HEK293 (cell line): Measurements from ENCODE around the gene RAB40C.
A peak's percentile ranks its signal among the peaks of the same experiment; 100 is the strongest.

Source experiments
- ATF2 ChIP-seq: fragments of 450-650 bp; formaldehyde crosslinking; IDR thresholded peaks from 2 replicates; pipeline ENCODE4 v1.5.1; 2016; ENCODE audit warnings: missing biosample characterization, missing genetic modification characterization, low read depth
- GFI1B ChIP-seq: fragments of 450-650 bp; formaldehyde crosslinking; IDR thresholded peaks from 2 replicates; pipeline ENCODE4 v1.5.1; 2016; ENCODE audit warnings: missing biosample characterization, missing genetic modification characterization
- KLF1 ChIP-seq: fragments of 450-650 bp; formaldehyde crosslinking; IDR thresholded peaks from 2 replicates; pipeline ENCODE4 v1.5.1; 2016; ENCODE audit warnings: missing biosample characterization, missing genetic modification characterization
- KLF16 ChIP-seq: fragments of 450-650 bp; formaldehyde crosslinking; IDR thresholded peaks from 2 replicates; pipeline ENCODE4 v1.5.1; 2017; ENCODE audit warnings: missing biosample characterization, missing genetic modification characterization
- KLF17 ChIP-seq: fragments of 450-650 bp; formaldehyde crosslinking; IDR thresholded peaks from 2 replicates; pipeline ENCODE4 v1.5.1; 2016; ENCODE audit warnings: missing biosample characterization, missing genetic modification characterization
- KLF7 ChIP-seq: fragments of 450-650 bp; formaldehyde crosslinking; IDR thresholded peaks from 2 replicates; pipeline ENCODE4 v1.5.1; 2016; ENCODE audit warnings: missing biosample characterization, missing genetic modification characterization, borderline replicate concordance
- ZBTB20 ChIP-seq: fragments of 450-650 bp; formaldehyde crosslinking; IDR thresholded peaks from 2 replicates; pipeline ENCODE4 v1.5.1; 2016; ENCODE audit warnings: missing biosample characterization, missing genetic modification characterization
- ZBTB6 ChIP-seq: fragments of 450-650 bp; formaldehyde crosslinking; IDR thresholded peaks from 2 replicates; pipeline ENCODE4 v1.5.1; 2017; ENCODE audit warnings: missing biosample characterization, missing genetic modification characterization
- ZFP37 ChIP-seq: fragments of 450-650 bp; formaldehyde crosslinking; IDR thresholded peaks from 2 replicates; pipeline ENCODE4 v1.5.1; 2016; ENCODE audit warnings: missing biosample characterization, missing genetic modification characterization
- ZFP69B ChIP-seq: fragments of 450-650 bp; formaldehyde crosslinking; IDR thresholded peaks from 2 replicates; pipeline ENCODE4 v1.5.1; 2016; ENCODE audit warnings: missing biosample characterization, missing genetic modification characterization
- ZNF121 ChIP-seq: fragments of 450-650 bp; formaldehyde crosslinking; IDR thresholded peaks from 2 replicates; pipeline ENCODE4 v1.5.1; 2016; ENCODE audit warnings: missing biosample characterization, missing genetic modification characterization
- ZNF155 ChIP-seq: fragments of 450-650 bp; formaldehyde crosslinking; IDR thresholded peaks from 2 replicates; pipeline ENCODE4 v1.5.1; 2016; ENCODE audit warnings: missing biosample characterization, missing genetic modification characterization
- ZNF184 ChIP-seq: fragments of 450-650 bp; IDR thresholded peaks from 2 replicates; pipeline ENCODE4 v1.5.1; 2018; ENCODE audit warnings: missing biosample characterization, mild to moderate bottlenecking, missing genetic modification characterization
- ZNF19 ChIP-seq: fragments of 450-650 bp; formaldehyde crosslinking; IDR thresholded peaks from 2 replicates; pipeline ENCODE4; 2016; ENCODE audit warnings: missing biosample characterization, missing genetic modification characterization, low read depth
- ZNF221 ChIP-seq: fragments of 450-650 bp; formaldehyde crosslinking; IDR thresholded peaks from 2 replicates; pipeline ENCODE4 v1.5.1; 2017; ENCODE audit warnings: missing biosample characterization, missing genetic modification characterization, borderline replicate concordance
- ZNF23 ChIP-seq: fragments of 450-650 bp; formaldehyde crosslinking; IDR thresholded peaks from 2 replicates; pipeline ENCODE4 v1.5.1; 2016; ENCODE audit warnings: missing biosample characterization, missing genetic modification characterization, borderline replicate concordance
- ZNF24 ChIP-seq: fragments of 450-650 bp; formaldehyde crosslinking; IDR thresholded peaks from 2 replicates; pipeline ENCODE4 v1.5.1; 2016; ENCODE audit warnings: missing biosample characterization, missing genetic modification characterization
- ZNF280D ChIP-seq: fragments of 450-650 bp; formaldehyde crosslinking; IDR thresholded peaks from 2 replicates; pipeline ENCODE4 v1.5.1; 2016; ENCODE audit warnings: missing biosample characterization, missing genetic modification characterization
- ZNF311 ChIP-seq: fragments of 450-650 bp; formaldehyde crosslinking; IDR thresholded peaks from 2 replicates; pipeline ENCODE4 v1.5.1; 2017; ENCODE audit warnings: missing biosample characterization, missing genetic modification characterization, borderline replicate concordance
- ZNF350 ChIP-seq: fragments of 450-650 bp; formaldehyde crosslinking; IDR thresholded peaks from 2 replicates; pipeline ENCODE4 v1.5.0; 2017; ENCODE audit warnings: missing biosample characterization, mild to moderate bottlenecking, missing genetic modification characterization
- ZNF362 ChIP-seq: fragments of 450-650 bp; formaldehyde crosslinking; IDR thresholded peaks from 2 replicates; pipeline ENCODE4 v1.5.1; 2016; ENCODE audit warnings: missing biosample characterization, missing genetic modification characterization
- ZNF398 ChIP-seq: fragments of 450-650 bp; formaldehyde crosslinking; IDR thresholded peaks from 2 replicates; pipeline ENCODE4 v1.5.1; 2017; ENCODE audit warnings: missing biosample characterization, missing genetic modification characterization
- ZNF521 ChIP-seq: fragments of 450-650 bp; formaldehyde crosslinking; IDR thresholded peaks from 2 replicates; pipeline ENCODE4 v1.5.1; 2017; ENCODE audit warnings: missing biosample characterization, mild to moderate bottlenecking, missing genetic modification characterization
- ZNF571 ChIP-seq: fragments of 450-650 bp; formaldehyde crosslinking; IDR thresholded peaks from 2 replicates; pipeline ENCODE4 v1.5.0; 2017; ENCODE audit warnings: missing biosample characterization, missing genetic modification characterization
- ZNF580 ChIP-seq: fragments of 450-650 bp; formaldehyde crosslinking; IDR thresholded peaks from 2 replicates; pipeline ENCODE4 v1.5.1; 2016; ENCODE audit warnings: missing biosample characterization, missing genetic modification characterization
- ZNF623 ChIP-seq: fragments of 450-650 bp; formaldehyde crosslinking; IDR thresholded peaks from 2 replicates; pipeline ENCODE4 v1.5.1; 2016; ENCODE audit warnings: missing biosample characterization, missing genetic modification characterization
- ZNF639 ChIP-seq: fragments of 450-650 bp; formaldehyde crosslinking; IDR thresholded peaks from 2 replicates; pipeline ENCODE4 v1.5.1; 2016; ENCODE audit warnings: missing biosample characterization, missing genetic modification characterization
- ZSCAN23 ChIP-seq: fragments of 450-650 bp; formaldehyde crosslinking; IDR thresholded peaks from 2 replicates; pipeline ENCODE4 v1.5.1; 2016; ENCODE audit warnings: missing biosample characterization, missing genetic modification characterization

Gene RAB40C

GRCh38 chr16:667780-668518, 78.1 kb downstream of the RAB40C start, which contains the start of gene RHOT2 (continued):
- no peak for TF ChIP-seq ZNF280D (tag by site-specific recombination)
- no peak for TF ChIP-seq ZNF521 (tag by site-specific recombination)
- TF ChIP-seq ZNF221 (tag by site-specific recombination) = no peak; the same call in 1 of the 2 replicates
- TF ChIP-seq KLF1 = 0 out of 2 replicates have a peak, but pooled peaks have one; percentile 14
- no peak for TF ChIP-seq GFI1B (tag by site-specific recombination)
- TF ChIP-seq KLF16 (tag by site-specific recombination) = no peak
- no peak for TF ChIP-seq ZNF623 (tag by site-specific recombination)
- TF ChIP-seq ZNF571 (tag by site-specific recombination) = no peak
- no peak for TF ChIP-seq ZNF155 (tag by site-specific recombination)
- TF ChIP-seq ZNF23 (tag by site-specific recombination) = no peak
- no peak for TF ChIP-seq ZFP69B
- TF ChIP-seq KLF7 (tag by site-specific recombination) = no peak
- no peak for TF ChIP-seq ZNF121 (tag by site-specific recombination)
- TF ChIP-seq ZSCAN23 (tag by site-specific recombination) = no peak
- TF ChIP-seq ZNF639 = no peak
- 0 out of 2 replicates have a peak, but pooled peaks have one; percentile 6 for TF ChIP-seq ZNF398 (tag by site-specific recombination)
- no peak for TF ChIP-seq ATF2 (tag by site-specific recombination)
- no peak for TF ChIP-seq KLF17
- no peak for TF ChIP-seq ZNF311 (tag by site-specific recombination)
- TF ChIP-seq ZNF184 (tag by site-specific recombination) = peak; percentile 86; the same call in 1 of the 2 replicates
- peak; percentile 28; the same call in 1 of the 2 replicates for TF ChIP-seq ZBTB6 (tag by site-specific recombination)
- no peak for TF ChIP-seq ZBTB20 (tag by site-specific recombination)
- no peak for TF ChIP-seq ZFP37 (tag by site-specific recombination)
- TF ChIP-seq ZNF24 = no peak
- no peak for TF ChIP-seq ZNF362 (tag by site-specific recombination)
- no peak for TF ChIP-seq ZNF350
- no peak for TF ChIP-seq ZNF19 (tag by site-specific recombination)
- TF ChIP-seq ZNF580 (tag by site-specific recombination) = peak; percentile 99
